Heart left ventricle (tissue), 13 donors: Measurements from ENCODE around the gene KLHL10.

Experiments
- CTCF ChIP-seq, 12 donors: fragments of 200-600 bp; sonication (generic) in 4 of 12; IDR thresholded peaks; one replicate each; pipeline versions ENCODE4 v1.5.0 to v1.8.0; 2018 to 2022; ENCODE audit warnings: antibody characterized with exemption in 12 of 12, mild to moderate bottlenecking in 5 of 12
- POLR2A ChIP-seq, 2 donors: fragments of 450-650 bp; IDR thresholded peaks; one replicate each; pipeline ENCODE4 v1.6.1; 2017; ENCODE audit warnings: antibody characterized with exemption in 2 of 2, mild to moderate bottlenecking in 2 of 2, moderate library complexity in 2 of 2
- donor health status: ischemic (EF 13 %, LVEDD 7.1; RV severe dilation, severe dysfunction).
- donor health status: DM: no; HTN: yes; CAD: no.
- donor health status: DM: no; HTN: no; CAD: no.
- donor health status: ischemic (EF 25% LVEDD 6.9; RV normal size, moderate dysfunction).
- donor health status: ischemic (EF 25% LVEDD 5.7; RV mildly dilated, moderate dysfunction).
- donor health status: ischemic (EF 35%, LVEDD 5.7; RV mildly dilated, moderate dysfunction).
- donor health status: nonischemic (EF 11% LVEDD 7.7; RV severe dilation, severe dysfunction).
- donor health status: DM: yes; HTN: yes; CAD: no.
- donor health status: PGD.
- donor health status: ischemic (EF 29% LVEDD 5.4; RV normal size, mild dysfunction).
- donor health status: nonischemic (EF 23%, LVEDD 6.1; RV moderate dilation, normal function).

GRCh38 chr17:41816637-41817320, 20.8 kb upstream of the KLHL10 start:
- no peak for TF ChIP-seq CTCF (IDR thresholded peaks at IDR 0.05)
- no peak for TF ChIP-seq POLR2A (IDR thresholded peaks at IDR 0.05)
